Measurements from ENCODE around the gene CGAS.
"Not testable (repeated sequence)": the region's sequence is repeated elsewhere in the genome, so short reads cannot be mapped to it uniquely, and the experiment has no call there.

Gene CGAS

DNA sequence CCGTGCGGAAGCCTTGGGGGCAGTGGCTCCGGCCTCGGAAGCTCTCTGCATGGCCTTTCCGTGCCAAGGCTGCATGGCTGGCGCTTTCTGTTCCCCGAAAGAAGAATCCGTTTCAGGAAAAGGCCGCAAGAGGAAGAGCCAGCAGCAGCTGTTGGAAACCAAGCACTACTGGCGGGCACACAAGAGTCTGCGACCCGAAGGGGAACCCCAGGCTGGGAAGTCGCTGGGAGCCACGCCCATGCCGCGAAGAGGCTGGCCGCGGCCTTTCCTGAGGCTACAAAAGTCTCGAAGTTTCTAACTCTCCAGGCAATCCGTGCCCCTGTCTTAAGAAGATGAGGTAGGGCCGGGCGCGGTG, at the start of gene CGAS:
TSS of gene CGAS (minus strand) at position 191 of the 355 bp plus-strand sequence. CDS start at position 75, 116 bp downstream.
- peak; percentile 75 to 76 for DNase-seq (ENCODE audit: low read depth in 2 of 2)

DNA sequence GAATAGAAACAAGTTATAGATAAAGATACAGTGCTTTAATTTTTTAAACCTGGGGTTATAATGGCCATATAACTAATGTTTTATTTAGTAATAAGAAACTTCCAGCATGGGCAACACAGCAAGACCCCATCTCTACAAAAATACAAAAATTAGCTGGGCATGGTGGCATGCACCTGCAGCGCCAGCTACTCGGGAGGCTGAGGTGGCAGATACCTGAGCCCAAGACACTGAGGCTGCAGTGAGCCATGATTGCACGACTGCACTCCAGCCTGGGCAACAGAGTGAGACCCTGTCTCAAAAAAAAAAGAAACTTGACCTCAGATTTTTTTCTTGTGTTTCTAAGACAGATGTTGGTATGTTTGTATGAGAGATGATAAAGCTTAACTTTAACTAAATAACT, 45.8 kb upstream of the CGAS start:
- no peak for DNase-seq (ENCODE audit: low read depth in 2 of 2)

GRCh38 chr6:73491377-73491776, 39.3 kb upstream of the CGAS start:
- no peak for DNase-seq (ENCODE audit: low read depth in 2 of 2)

DNA sequence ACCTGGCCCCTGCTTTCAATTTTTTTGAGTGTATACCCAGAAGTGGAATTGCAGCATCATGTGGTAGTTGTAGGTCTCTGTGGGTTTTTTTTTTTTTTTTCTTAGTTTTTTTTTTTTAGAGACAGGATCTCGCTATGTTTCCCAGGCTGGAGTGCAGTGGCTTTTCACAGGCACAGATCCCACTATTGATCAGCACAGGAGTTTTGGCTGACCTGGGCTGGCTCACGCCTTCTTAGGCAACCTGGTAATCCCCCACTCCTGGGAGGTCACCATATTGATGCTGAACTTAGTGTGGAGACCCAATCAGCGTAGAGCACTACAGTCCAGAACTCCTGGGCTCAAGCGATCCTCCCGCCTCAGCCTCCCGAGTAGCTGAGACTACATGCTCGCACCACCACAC, 35.4 kb upstream of the CGAS start:
- no peak for DNase-seq (ENCODE audit: low read depth in 2 of 2)

DNA sequence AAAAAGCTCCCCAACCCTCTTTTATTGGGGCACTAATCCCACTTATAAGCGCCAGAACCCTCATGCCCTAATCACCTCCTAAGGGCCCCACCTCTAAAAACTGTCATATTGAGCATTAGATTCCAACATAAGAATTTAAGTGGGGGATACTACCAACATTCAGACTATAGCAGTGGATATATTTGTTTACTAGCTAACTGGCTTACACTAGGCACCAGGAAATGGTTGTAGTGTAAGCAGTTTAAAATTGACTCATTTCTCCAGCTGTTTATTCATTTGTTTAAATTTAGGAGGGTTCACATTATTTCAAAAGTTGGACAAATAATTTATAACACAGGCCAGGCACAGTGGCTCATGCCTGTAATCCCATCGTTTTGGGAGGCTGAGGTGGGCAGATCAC, 32.3 kb upstream of the CGAS start:
- DNase-seq (ENCODE audit: low read depth in 2 of 2) = no peak

- DNase-seq (ENCODE audit: low read depth in 2 of 2) = no peak
These were observed 29.9 kb upstream of the CGAS start for GRCh38 chr6:73481969-73482368.

DNA sequence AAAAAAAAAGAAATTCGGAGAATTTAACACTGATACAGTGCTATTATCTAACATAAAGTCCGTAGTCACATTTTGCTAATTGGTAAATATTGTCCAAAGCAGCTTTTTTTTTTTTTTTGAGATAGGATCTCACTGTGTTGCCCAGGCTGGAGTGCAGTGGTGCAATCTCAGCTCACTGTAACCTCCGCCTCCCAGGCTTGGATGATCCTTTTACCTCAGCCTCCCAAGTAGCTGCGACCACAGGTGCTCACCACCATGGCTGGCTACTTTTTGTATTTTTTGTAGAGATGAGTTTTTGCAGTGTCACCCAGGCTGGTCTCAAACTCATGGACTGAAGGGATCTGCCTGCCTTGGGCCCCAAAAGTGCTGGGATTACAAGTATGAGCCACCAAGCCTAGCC, 25.3 kb upstream of the CGAS start:
- DNase-seq (ENCODE audit: low read depth in 2 of 2) = no peak

DNA sequence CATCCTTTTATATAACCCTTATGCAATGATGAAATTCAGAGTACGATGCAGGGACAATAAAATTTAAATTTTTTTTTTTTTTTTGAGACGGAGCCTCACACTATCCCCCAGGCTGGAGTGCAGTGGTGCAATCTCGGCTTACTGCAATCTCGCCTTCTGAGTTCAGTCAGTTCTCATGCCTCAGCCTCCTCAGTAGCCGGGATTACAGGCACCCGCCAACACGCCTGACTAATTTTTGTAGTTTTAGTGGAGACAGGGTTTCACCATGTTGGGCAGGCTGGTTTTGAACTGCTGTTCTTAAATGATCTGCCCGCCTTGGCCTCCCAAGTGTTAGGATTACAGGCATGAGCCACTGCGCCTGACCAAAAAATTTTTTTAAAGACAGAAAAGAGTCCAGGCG, 24.6 kb upstream of the CGAS start:
- no peak for DNase-seq (ENCODE audit: low read depth in 2 of 2)

- DNase-seq (ENCODE audit: low read depth in 2 of 2) = no peak
These were observed 19.7 kb upstream of the CGAS start for GRCh38 chr6:73471686-73472290.

GRCh38 chr6:73461537-73462350, 9.6 kb upstream of the CGAS start, which contains the start of gene MTO1:
Gene MTO1 (plus strand): TSS chr6:73461737. CDS start chr6:73461855, 118 bp downstream.
- peak; percentile 63 to 77 for DNase-seq (ENCODE audit: low read depth in 2 of 2)

- no peak for DNase-seq (ENCODE audit: low read depth in 2 of 2)
These were observed 8.0 kb upstream of the CGAS start for GRCh38 chr6:73460056-73460455.

DNA sequence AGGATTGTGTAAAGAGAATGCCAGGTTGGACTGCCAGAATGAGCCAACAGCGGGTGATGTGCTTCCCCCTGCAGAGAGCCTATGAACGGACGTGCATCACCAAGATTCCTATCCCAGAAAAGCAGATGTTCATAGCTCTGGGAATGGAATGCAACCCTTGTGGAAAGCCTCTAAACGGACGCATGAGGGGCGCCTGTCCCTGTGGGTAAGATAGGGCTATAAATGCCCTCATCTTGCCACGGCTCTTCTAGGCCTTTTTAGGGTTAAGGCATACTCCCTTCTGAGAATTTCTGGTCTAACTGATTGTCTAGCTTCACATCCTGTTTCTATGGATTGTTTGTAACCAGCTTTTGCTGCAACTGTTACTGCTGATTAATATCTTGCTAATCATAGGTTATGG, 7.4 kb upstream of the CGAS start:
- not testable (repeated sequence) for DNase-seq (ENCODE audit: low read depth in 2 of 2)

DNA sequence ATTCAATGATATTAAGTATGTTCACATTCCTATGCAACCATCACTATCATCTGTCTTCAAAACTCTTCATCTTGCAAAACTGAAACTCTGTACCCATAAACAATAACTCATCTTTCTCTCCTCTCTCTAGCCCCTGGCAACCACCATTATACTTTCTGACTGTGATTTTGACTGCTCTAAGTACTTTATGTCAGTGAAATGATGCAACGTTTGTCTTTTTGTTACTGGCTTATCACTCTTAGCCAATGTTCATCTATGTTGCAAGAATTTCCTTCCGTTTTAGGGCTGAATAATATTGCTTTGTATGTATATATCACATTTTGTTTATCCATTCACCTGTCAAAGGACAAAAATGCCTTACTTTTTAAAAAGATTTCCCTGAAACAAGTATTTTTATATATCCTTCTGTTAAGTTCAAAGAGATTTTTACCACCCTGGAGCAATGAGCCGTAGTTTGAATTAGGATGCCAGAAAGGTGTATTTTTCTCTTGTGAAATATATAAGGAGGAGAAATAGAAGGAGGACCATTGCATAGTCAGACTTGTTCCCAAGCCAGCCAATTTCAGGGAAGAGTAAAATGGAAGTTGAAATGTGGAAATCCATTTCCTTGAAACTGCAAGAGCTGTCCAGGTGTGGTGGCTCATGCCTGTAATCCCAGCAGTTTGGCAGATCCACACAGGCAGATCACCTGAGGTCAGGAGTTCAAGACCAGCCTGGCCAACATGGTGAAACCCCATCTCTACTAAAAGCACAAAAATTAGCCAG, 4.0 kb upstream of the CGAS start:
- DNase-seq (ENCODE audit: low read depth in 2 of 2) = no peak

DNA sequence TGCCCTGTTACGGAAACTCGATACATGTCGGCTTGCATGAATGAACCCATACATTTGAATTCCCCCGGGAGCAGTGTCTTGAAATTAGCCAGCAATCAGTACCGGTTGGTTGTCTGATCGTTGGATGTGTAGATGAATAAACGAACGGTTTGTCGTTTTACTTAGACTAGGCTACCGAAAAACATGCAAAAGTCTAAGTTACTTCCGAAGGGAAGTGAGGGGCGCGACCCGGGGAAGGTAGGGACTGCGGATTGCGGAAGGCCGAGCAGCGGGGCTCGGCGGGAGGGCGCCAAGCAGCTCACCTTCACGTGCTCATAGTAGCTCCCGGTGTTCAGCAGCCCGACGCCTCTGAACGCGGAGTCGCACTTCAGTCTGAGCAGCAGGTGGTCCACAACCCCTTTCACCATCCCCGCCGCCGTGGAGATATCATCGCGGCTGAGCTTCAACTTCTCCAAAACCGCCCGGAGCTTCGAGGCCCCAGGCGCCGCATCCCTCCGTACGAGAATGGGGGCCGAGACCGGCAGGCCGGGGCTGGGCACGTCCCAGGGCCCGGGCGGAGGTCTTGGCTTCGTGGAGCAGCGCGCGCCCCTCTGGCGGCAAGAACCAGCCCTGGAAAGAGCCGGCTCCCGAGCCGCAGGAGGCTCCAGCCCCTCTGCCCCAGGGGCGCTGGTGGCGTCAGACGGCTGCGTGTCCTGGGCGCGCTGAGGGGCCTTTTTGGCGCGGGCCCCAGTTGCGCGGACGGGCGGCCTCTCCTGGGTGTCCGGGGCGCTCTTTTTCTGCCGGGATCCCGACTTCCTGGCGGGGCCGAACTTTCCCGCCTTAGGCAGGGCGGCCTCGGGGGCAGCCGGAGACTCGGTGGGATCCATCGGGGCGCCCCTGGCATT, 632 bp downstream of the CGAS start:
- DNase-seq (ENCODE audit: low read depth in 2 of 2) = peak; percentile 27 to 30

- no peak for DNase-seq (ENCODE audit: low read depth in 2 of 2)
These were observed 8.5 kb downstream of the CGAS start for GRCh38 chr6:73443555-73443954.

DNA sequence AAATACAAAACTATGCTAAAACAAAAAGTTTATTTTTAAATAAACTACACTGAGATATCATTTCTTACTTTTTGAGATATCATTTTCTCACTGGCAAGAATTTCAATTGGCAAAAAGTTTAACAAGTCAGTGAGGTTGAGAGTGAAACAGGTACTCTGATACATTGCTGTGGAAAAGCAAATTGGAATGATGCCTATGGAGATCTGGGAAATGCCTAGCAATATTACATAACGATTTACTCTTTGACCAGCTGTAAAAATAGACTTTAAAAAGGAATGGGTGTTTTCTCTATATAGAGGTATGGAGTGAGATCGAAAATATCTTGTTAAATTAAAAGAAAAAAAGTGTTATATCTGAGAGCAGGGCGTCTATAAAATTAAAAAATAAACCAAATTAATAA, 16.9 kb downstream of the CGAS start:
- DNase-seq (ENCODE audit: low read depth in 2 of 2) = no peak

DNA sequence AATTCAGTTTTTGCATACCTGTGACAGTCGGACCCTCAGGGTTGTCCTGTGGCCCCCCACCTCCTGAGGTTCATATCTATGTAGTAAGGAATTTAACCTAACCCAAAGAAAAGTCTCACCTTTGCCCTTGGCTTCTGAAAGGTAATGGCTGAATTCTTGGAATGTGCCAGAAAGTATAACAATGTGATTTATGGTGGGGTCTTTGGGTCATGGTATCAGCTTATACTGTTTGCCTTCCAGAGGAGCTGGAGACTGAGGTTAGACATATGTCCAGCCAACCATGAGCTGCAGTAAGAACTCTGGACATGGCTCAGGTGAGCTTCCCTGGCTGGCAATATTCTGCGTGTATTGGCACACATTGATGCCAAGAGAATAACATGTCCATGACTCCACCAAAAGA, 30.6 kb downstream of the CGAS start:
- DNase-seq (ENCODE audit: low read depth in 2 of 2) = no peak

DNA sequence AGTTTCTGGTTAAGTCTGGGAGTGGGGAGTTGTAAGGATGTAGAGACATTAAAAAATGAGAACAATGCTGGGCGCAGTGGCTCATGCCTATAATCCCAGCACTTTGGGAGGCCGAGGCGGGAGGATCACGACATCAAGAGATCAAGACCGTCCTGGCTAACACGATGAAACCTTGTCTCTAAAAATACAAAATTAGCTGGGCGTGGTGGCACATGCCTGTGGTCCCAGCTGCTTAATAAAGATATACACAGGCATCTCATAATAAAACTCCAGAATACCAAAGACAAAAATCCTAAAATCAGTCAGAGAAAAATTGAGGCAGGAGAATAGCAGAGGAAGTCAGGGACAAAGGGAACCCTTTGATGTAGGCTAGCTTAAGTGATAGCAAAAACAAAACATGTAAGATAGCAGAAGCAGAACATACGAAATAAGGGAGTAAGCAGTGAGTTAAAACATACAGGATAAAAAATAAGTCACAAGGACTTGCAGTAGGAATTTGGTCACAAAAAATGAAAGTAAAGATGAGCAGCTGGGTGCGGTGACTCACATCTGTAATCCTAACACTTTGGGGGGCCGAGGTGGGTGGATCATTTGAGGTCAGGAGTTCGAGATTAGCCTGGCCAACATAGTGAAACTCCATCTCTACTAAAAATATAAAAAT, 33.9 kb downstream of the CGAS start:
- no peak for DNase-seq (ENCODE audit: low read depth in 2 of 2)

DNA sequence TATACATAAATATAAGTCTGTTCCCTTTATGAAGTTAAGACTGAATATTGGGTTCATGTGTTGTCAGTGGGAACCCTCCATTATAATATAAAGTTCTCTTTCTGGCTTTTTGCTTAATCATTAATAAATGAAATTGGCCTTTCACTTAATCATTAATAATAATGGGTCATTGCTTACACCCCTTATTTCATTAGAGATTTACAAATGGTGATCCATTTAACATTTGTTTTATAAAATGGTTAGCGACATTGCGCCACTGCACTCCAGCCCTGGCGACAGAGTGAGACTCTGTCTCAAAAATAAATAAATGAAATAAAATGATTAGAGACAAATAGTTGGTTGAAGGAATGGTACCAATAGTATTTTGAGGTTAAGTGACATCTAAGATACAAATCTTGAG, 39.0 kb downstream of the CGAS start:
- DNase-seq (ENCODE audit: low read depth in 2 of 2) = no peak

DNA sequence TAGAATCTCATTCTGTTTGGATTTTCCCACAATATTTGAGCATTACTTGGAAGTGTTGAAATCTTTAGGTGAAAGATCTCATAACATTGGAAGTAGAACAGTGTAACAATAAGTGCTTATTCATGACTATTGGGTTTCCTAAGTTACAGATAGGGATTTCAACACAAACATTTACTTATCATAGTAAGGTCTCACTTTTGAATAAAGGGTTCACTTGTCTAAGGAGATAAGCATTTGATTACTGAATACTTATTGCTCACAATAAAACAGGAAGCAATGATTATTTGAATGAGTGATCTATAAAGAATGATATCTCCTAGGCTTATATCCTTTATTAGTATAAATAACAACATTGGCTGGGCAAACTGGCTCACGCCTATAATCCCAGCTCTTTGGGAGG, 42.7 kb downstream of the CGAS start:
- no peak for DNase-seq (ENCODE audit: low read depth in 2 of 2)

- DNase-seq (ENCODE audit: low read depth in 2 of 2) = no peak
These were observed 51.4 kb downstream of the CGAS start for GRCh38 chr6:73400656-73401055.
